Ishikawa (cell line): Measurements from ENCODE around the gene SPEM2.
A peak's percentile ranks its signal among the peaks of the same experiment; 100 is the strongest.

Experiments used
- CEBPB ChIP-seq: IDR thresholded peaks from 2 replicates; pipeline ENCODE4 v1.6.1; 2012
- CREB1 ChIP-seq: IDR thresholded peaks from 2 replicates; pipeline ENCODE4 v1.6.1; 2012; ENCODE audit warnings: low read depth
- EGR1 ChIP-seq: IDR thresholded peaks from 2 replicates; pipeline ENCODE4 v1.6.1; 2012
- EP300 ChIP-seq: IDR thresholded peaks from 2 replicates; pipeline ENCODE4 v1.6.1; 2012; ENCODE audit warnings: borderline replicate concordance
- FOXM1 ChIP-seq: IDR thresholded peaks from 2 replicates; pipeline ENCODE4 v1.6.1; 2012; ENCODE audit warnings: low read depth, borderline replicate concordance
- NFIC ChIP-seq: IDR thresholded peaks from 2 replicates; pipeline ENCODE4 v1.6.1; 2012
- RAD21 ChIP-seq: IDR thresholded peaks from 2 replicates; pipeline ENCODE4 v1.6.1; 2012; ENCODE audit warnings: low read depth
- REST ChIP-seq: IDR thresholded peaks from 2 replicates; pipeline ENCODE4 v1.6.1; 2012; ENCODE audit warnings: low read depth, mild to moderate bottlenecking
- TAF1 ChIP-seq: IDR thresholded peaks from 2 replicates; pipeline ENCODE4 v1.6.1; 2012; ENCODE audit warnings: low read depth, mild to moderate bottlenecking
- TCF12 ChIP-seq: IDR thresholded peaks from 2 replicates; pipeline ENCODE4 v1.6.1; 2012; ENCODE audit warnings: low read depth
- TEAD4 ChIP-seq: IDR thresholded peaks from 2 replicates; pipeline ENCODE4 v1.6.1; 2012
- YY1 ChIP-seq: IDR thresholded peaks from 2 replicates; pipeline ENCODE4 v1.6.1; 2012; ENCODE audit warnings: low read depth
- ZBTB7A ChIP-seq: IDR thresholded peaks from 2 replicates; pipeline ENCODE4 v1.6.1; 2012; ENCODE audit warnings: low read depth
- TF ChIP-seq, protein P1 (sequence below): IDR thresholded peaks from 2 replicates; pipeline ENCODE4 v1.6.1; 2012
- TF ChIP-seq, protein P2 (sequence below): IDR thresholded peaks from 2 replicates; pipeline ENCODE4 v1.6.1; 2012

The SPEM2 gene

GRCh38 chr17:7393613-7394451, 31.6 kb upstream of the SPEM2 start:
- TF ChIP-seq CREB1 (no peak), NFIC (no peak), ZBTB7A (peak; percentile 76), TEAD4 (peak; percentile 43; the same call in 1 of the 2 replicates)
- TF ChIP-seq, protein P1, sequence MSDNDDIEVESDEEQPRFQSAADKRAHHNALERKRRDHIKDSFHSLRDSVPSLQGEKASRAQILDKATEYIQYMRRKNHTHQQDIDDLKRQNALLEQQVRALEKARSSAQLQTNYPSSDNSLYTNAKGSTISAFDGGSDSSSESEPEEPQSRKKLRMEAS: peak; percentile 32; the same call in 1 of the 2 replicates

GRCh38 chr17:7394452-7395191, 30.8 kb upstream of the SPEM2 start, which contains the start of gene PLSCR3:
Gene PLSCR3, minus strand, starts transcription at chr17:7394525. Its CDS starts 415 bp downstream, at chr17:7394110.
- TF ChIP-seq TEAD4: no peak
- TF ChIP-seq EP300: no peak
- peak; percentile 23; the same call in 1 of the 2 replicates for TF ChIP-seq YY1
- TF ChIP-seq TAF1: peak; percentile 59; the same call in 1 of the 2 replicates
- no peak for TF ChIP-seq FOXM1
- no peak for TF ChIP-seq REST
- TF ChIP-seq, protein P1: peak; percentile 77
- TF ChIP-seq ZBTB7A: peak; percentile 41; the same call in 1 of the 2 replicates
- TF ChIP-seq, protein P2, sequence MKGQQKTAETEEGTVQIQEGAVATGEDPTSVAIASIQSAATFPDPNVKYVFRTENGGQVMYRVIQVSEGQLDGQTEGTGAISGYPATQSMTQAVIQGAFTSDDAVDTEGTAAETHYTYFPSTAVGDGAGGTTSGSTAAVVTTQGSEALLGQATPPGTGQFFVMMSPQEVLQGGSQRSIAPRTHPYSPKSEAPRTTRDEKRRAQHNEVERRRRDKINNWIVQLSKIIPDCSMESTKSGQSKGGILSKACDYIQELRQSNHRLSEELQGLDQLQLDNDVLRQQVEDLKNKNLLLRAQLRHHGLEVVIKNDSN: no peak
- TF ChIP-seq RAD21: no peak
- TF ChIP-seq CEBPB: no peak

- no peak for TF ChIP-seq ZBTB7A
- no peak for TF ChIP-seq CEBPB
- no peak for TF ChIP-seq FOXM1
- TF ChIP-seq, protein P2: no peak
- no peak for TF ChIP-seq TCF12
- TF ChIP-seq EGR1: no peak
- no peak for TF ChIP-seq EP300
- no peak for TF ChIP-seq RAD21
- TF ChIP-seq, protein P1: no peak
- TF ChIP-seq CREB1: no peak
- no peak for TF ChIP-seq TAF1
- TF ChIP-seq NFIC: no peak
- no peak for TF ChIP-seq REST
Observed at GRCh38 chr17:7396147-7396546, 29.3 kb upstream of the SPEM2 start.

GRCh38 chr17:7398612-7399011, 26.8 kb upstream of the SPEM2 start:
- TF ChIP-seq CEBPB: no peak
- TF ChIP-seq RAD21: no peak
- no peak for TF ChIP-seq REST
- TF ChIP-seq TEAD4: no peak
